NK-92 treated with Interleukin-12 subunit alpha and Interleukin-12 subunit beta, amount 100 ng/mL, for 24 hours (cell line): ENCODE data around the gene LKAAEAR1.

Source experiments
- DNase-seq: peaks from one replicate; lab custom pipeline; 2025; lab: John Stamatoyannopoulos, UW

Gene LKAAEAR1

GRCh38 chr20:64078934-64079272, 5.3 kb downstream of the LKAAEAR1 start:
- no peak for DNase-seq

GRCh38 chr20:64077876-64078551, 6.2 kb downstream of the LKAAEAR1 start:
- no peak for DNase-seq

- no peak for DNase-seq
Measured at GRCh38 chr20:64077541-64077875, 6.7 kb downstream of the LKAAEAR1 start.

- no peak for DNase-seq
Measured at GRCh38 chr20:64077094-64077493, 7.1 kb downstream of the LKAAEAR1 start.

- no peak for DNase-seq
Measured at GRCh38 chr20:64076061-64076997, 7.9 kb downstream of the LKAAEAR1 start.

- DNase-seq, result no peak
Measured at GRCh38 chr20:64075556-64075955, 8.6 kb downstream of the LKAAEAR1 start.

GRCh38 chr20:64074963-64075362, 9.2 kb downstream of the LKAAEAR1 start:
- no peak for DNase-seq

- DNase-seq, result no peak
Measured at GRCh38 chr20:64074184-64074789, 9.9 kb downstream of the LKAAEAR1 start.

- no peak for DNase-seq
Measured at GRCh38 chr20:64073476-64074183, 10.6 kb downstream of the LKAAEAR1 start.

- DNase-seq, result no peak
Measured at GRCh38 chr20:64072498-64073063, 11.6 kb downstream of the LKAAEAR1 start.

- no peak for DNase-seq
Measured at GRCh38 chr20:64071341-64072332, 12.6 kb downstream of the LKAAEAR1 start.

- DNase-seq, result no peak
Measured at GRCh38 chr20:64070244-64070993, 13.8 kb downstream of the LKAAEAR1 start.

GRCh38 chr20:64069614-64070243, 14.5 kb downstream of the LKAAEAR1 start:
- no peak for DNase-seq

- no peak for DNase-seq
Measured at GRCh38 chr20:64069209-64069613, 15.0 kb downstream of the LKAAEAR1 start.

GRCh38 chr20:64068386-64069208, 15.6 kb downstream of the LKAAEAR1 start:
- DNase-seq, result no peak

GRCh38 chr20:64067733-64068307, 16.4 kb downstream of the LKAAEAR1 start:
- no peak for DNase-seq

GRCh38 chr20:64067005-64067632, 17.1 kb downstream of the LKAAEAR1 start:
- DNase-seq, result no peak

GRCh38 chr20:64065974-64066343, 18.2 kb downstream of the LKAAEAR1 start:
- peak; percentile 84 for DNase-seq
